HepG2 (cell line): ENCODE data around the gene SMPD2. TPM values are rescaled to one million over a fixed set of nuclear protein-coding genes. Genes with fewer than 3 reads are reported as not detected.

Source experiments
- ELF3 ChIP-seq: IDR thresholded peaks from 2 replicates; pipeline ENCODE4 v1.6.1; 2016; ENCODE audit warnings: missing genetic modification reagents, missing compliant biosample characterization
- GATAD1 ChIP-seq: IDR thresholded peaks from 2 replicates; pipeline ENCODE4 v1.6.1; 2016; ENCODE audit warnings: missing genetic modification reagents, missing compliant biosample characterization
- HDAC1 ChIP-seq: sonication (generic); formaldehyde crosslinking; IDR thresholded peaks from 2 replicates; pipeline ENCODE4 v1.5.1; 2020; ENCODE audit warnings: mild to moderate bottlenecking, missing genetic modification reagents
- IRF9 ChIP-seq: sonication (generic); formaldehyde crosslinking; IDR thresholded peaks from 2 replicates; pipeline ENCODE4 v1.8.0; 2022; ENCODE audit warnings: missing genetic modification reagents, mild to moderate bottlenecking, borderline replicate concordance
- MAX ChIP-seq: IDR thresholded peaks from 2 replicates; pipeline ENCODE4 v1.6.1; 2012; ENCODE audit warnings: inconsistent platforms
- PRDM15 ChIP-seq: sonication (generic); formaldehyde crosslinking; IDR thresholded peaks from 2 replicates; pipeline ENCODE4 v1.4.0; 2020; ENCODE audit warnings: missing genetic modification reagents
- RBFOX2 ChIP-seq: fragments of 200-400 bp; formaldehyde crosslinking; IDR thresholded peaks from 2 replicates; pipeline ENCODE4 v1.6.1; 2017; ENCODE audit warnings: low read depth, mild to moderate bottlenecking, low read length
- SAFB2 ChIP-seq: sonication (generic); formaldehyde crosslinking; IDR thresholded peaks from 2 replicates; pipeline ENCODE4 v1.5.1; 2020; ENCODE audit warnings: missing genetic modification reagents, low read depth, mild to moderate bottlenecking, borderline replicate concordance
- SKIL ChIP-seq: sonication (generic); formaldehyde crosslinking; IDR thresholded peaks from 2 replicates; pipeline ENCODE4 v1.8.0; 2022; ENCODE audit warnings: missing genetic modification reagents, mild to moderate bottlenecking, moderate library complexity, borderline replicate concordance
- UBTF ChIP-seq: sonication (generic); formaldehyde crosslinking; IDR thresholded peaks from 2 replicates; pipeline ENCODE4 v1.4.0; 2020; ENCODE audit warnings: mild to moderate bottlenecking, missing genetic modification reagents
- YY1 ChIP-seq: IDR thresholded peaks from 2 replicates; pipeline ENCODE4 v1.6.1; 2011; ENCODE audit warnings: low read length, low read depth, moderate library complexity, mild to moderate bottlenecking; ENCODE audit not compliant: insufficient read depth, insufficient replicate concordance
- ZBTB2 ChIP-seq: sonication (generic); formaldehyde crosslinking; IDR thresholded peaks from 2 replicates; pipeline ENCODE4 v1.8.0; 2022; ENCODE audit warnings: low read depth, missing genetic modification reagents
- ZFY ChIP-seq: sonication (generic); formaldehyde crosslinking; IDR thresholded peaks from 2 replicates; pipeline ENCODE4 v1.4.0; 2020; ENCODE audit warnings: missing genetic modification reagents
- ZNF331 ChIP-seq: sonication (generic); formaldehyde crosslinking; IDR thresholded peaks from 2 replicates; pipeline ENCODE4 v1.4.0; 2020; ENCODE audit warnings: missing genetic modification reagents
- ZNF670 ChIP-seq: sonication (generic); formaldehyde crosslinking; IDR thresholded peaks from 2 replicates; pipeline ENCODE4 v1.8.0; 2022; ENCODE audit warnings: mild to moderate bottlenecking, missing genetic modification reagents, borderline replicate concordance
- ZNF75D ChIP-seq: sonication (generic); formaldehyde crosslinking; IDR thresholded peaks from 2 replicates; pipeline ENCODE4 v1.8.1; 2023; ENCODE audit warnings: missing genetic modification reagents, mild to moderate bottlenecking, borderline replicate concordance
- polyA plus RNA-seq, 8 experiments: library from polyadenylated mRNA; depleted of rRNA in 3 of 8; stranded (reverse) in 7 of 8; unstranded in 1 of 8; fragments of >200 nt; fragmentation: Illumina TruSeq in 4 of 8; extraction: Trizol in 4 of 8; gene quantifications; 2 replicates each; pipeline versions ENCODE4 v1.2.1 to v1.2.3, GENCODE V29; 2011 to 2016; ENCODE audit warnings: low read depth in 4 of 8, missing spikeins in 1 of 8, mixed read lengths in 1 of 8; ENCODE audit not compliant: insufficient read depth in 1 of 8
- total RNA-seq, 5 experiments: library from RNA; depleted of rRNA; stranded (reverse); fragments of >200 nt; fragmentation: Illumina TruSeq; extraction: Trizol; gene quantifications; 2 replicates each; pipeline ENCODE4 v1.2.3, GENCODE V29; 2016; ENCODE audit warnings: low read depth in 1 of 5

Gene SMPD2
- total and polyA plus RNA-seq, 2 of the 13 experiments (the other 11 are each of a cell fraction or from before 2014, with no cell fraction given), result 5.9 to 10.6 TPM

GRCh38 chr6:109482905-109483734, 42.6 kb downstream of the SMPD2 start, which contains the start of gene ZBTB24 (continued):
- TF ChIP-seq SKIL (CRISPR knock-in tag), result peak; percentile 50; the same call in 1 of the 2 replicates
- no peak for TF ChIP-seq ZNF670 (CRISPR knock-in tag)
- peak; percentile 44; the same call in 1 of the 2 replicates for TF ChIP-seq UBTF
- 0 out of 2 replicates have a peak, but pooled peaks have one; percentile 54 for TF ChIP-seq ZBTB2 (CRISPR knock-in tag)
- peak; percentile 21; the same call in 1 of the 2 replicates for TF ChIP-seq GATAD1 (CRISPR knock-in tag)
- TF ChIP-seq ZNF75D (CRISPR knock-in tag), result no peak
- no peak for TF ChIP-seq PRDM15
- peak; percentile 85 for TF ChIP-seq RBFOX2
- TF ChIP-seq ZNF331 (CRISPR knock-in tag), result peak; percentile 53; the same call in 1 of the 2 replicates
- peak; percentile 68; the same call in 1 of the 2 replicates for TF ChIP-seq HDAC1 (CRISPR knock-in tag)
- TF ChIP-seq YY1, result peak; percentile 42
- TF ChIP-seq ZFY (CRISPR knock-in tag), result peak; percentile 77; the same call in 1 of the 2 replicates
- TF ChIP-seq ELF3, result peak; percentile 94
- peak; percentile 94 for TF ChIP-seq MAX
- no peak; the same call in 1 of the 2 replicates for TF ChIP-seq SAFB2 (CRISPR knock-in tag)
- peak; percentile 59; the same call in 1 of the 2 replicates for TF ChIP-seq IRF9 (CRISPR knock-in tag)
